HepG2 (cell line): ENCODE data around the gene BBS9. TPM values are rescaled to one million over a fixed set of nuclear protein-coding genes. Genes with fewer than 3 reads are reported as not detected.

Experiments
- ATF2 ChIP-seq: sonication (generic); formaldehyde crosslinking; IDR thresholded peaks from 2 replicates; pipeline ENCODE4 v1.4.0; 2020; ENCODE audit warnings: missing genetic modification reagents
- IRX3 ChIP-seq: sonication (generic); formaldehyde crosslinking; IDR thresholded peaks from 2 replicates; pipeline ENCODE4 v1.8.1; 2023; ENCODE audit warnings: mild to moderate bottlenecking, low read depth, missing genetic modification reagents, borderline replicate concordance
- KDM5B ChIP-seq: sonication (generic); formaldehyde crosslinking; IDR thresholded peaks from 2 replicates; pipeline ENCODE4 v1.4.0; 2020; ENCODE audit warnings: missing genetic modification reagents, mild to moderate bottlenecking, borderline replicate concordance
- MAZ ChIP-seq, 2 experiments: sonication (generic) in 1 of 2; formaldehyde crosslinking in 1 of 2; IDR thresholded peaks; 2 replicates each; pipeline versions ENCODE4 v1.5.0 to v1.6.1; 2012 to 2020; ENCODE audit warnings: low read depth in 2 of 2, mild to moderate bottlenecking in 2 of 2, borderline replicate concordance in 1 of 2, improper control_type of control experiment in 1 of 2, low read length in 1 of 2, missing genetic modification reagents in 1 of 2, moderate library complexity in 1 of 2
- PRMT3 ChIP-seq: sonication (generic); formaldehyde crosslinking; IDR thresholded peaks from 2 replicates; pipeline ENCODE4 v1.8.1; 2022; ENCODE audit warnings: low read depth, mild to moderate bottlenecking, moderate library complexity, missing genetic modification reagents, borderline replicate concordance
- TARDBP ChIP-seq: sonication (generic); formaldehyde crosslinking; IDR thresholded peaks from 2 replicates; pipeline ENCODE4 v1.8.0; 2022; ENCODE audit warnings: mild to moderate bottlenecking, missing genetic modification reagents
- ZBTB26 ChIP-seq: IDR thresholded peaks from 2 replicates; pipeline ENCODE4 v1.6.1; 2016; ENCODE audit warnings: missing compliant biosample characterization, missing genetic modification reagents, borderline replicate concordance
- ZNF652 ChIP-seq: IDR thresholded peaks from 2 replicates; pipeline ENCODE4 v1.6.1; 2016; ENCODE audit warnings: low read depth, borderline replicate concordance
- polyA plus RNA-seq, 8 experiments: library from polyadenylated mRNA; depleted of rRNA in 3 of 8; stranded (reverse) in 7 of 8; unstranded in 1 of 8; fragments of >200 nt; fragmentation: Illumina TruSeq in 4 of 8; extraction: Trizol in 4 of 8; gene quantifications; 2 replicates each; pipeline versions ENCODE4 v1.2.1 to v1.2.3, GENCODE V29; 2011 to 2016; ENCODE audit warnings: low read depth in 4 of 8, missing spikeins in 1 of 8, mixed read lengths in 1 of 8; ENCODE audit not compliant: insufficient read depth in 1 of 8
- total RNA-seq, 5 experiments: library from RNA; depleted of rRNA; stranded (reverse); fragments of >200 nt; fragmentation: Illumina TruSeq; extraction: Trizol; gene quantifications; 2 replicates each; pipeline ENCODE4 v1.2.3, GENCODE V29; 2016; ENCODE audit warnings: low read depth in 1 of 5
- TF ChIP-seq, protein P1 (sequence below): IDR thresholded peaks from 2 replicates; pipeline ENCODE4 v1.6.1; 2016; ENCODE audit warnings: missing genetic modification reagents, missing compliant biosample characterization
- TF ChIP-seq, protein P2 (sequence below), 2 experiments: fragments of 450-650 bp in 1 of 2; sonication (generic) in 1 of 2; formaldehyde crosslinking in 1 of 2; IDR thresholded peaks; 2 replicates each; pipeline versions ENCODE4 v1.6.1 to v1.8.0; 2016 to 2022; ENCODE audit warnings: antibody characterized with exemption in 1 of 2, mild to moderate bottlenecking in 1 of 2, missing genetic modification reagents in 1 of 2

The BBS9 gene
- total and polyA plus RNA-seq, 2 of the 13 experiments (the other 11 are each of a cell fraction or from before 2014, with no cell fraction given): 5.1 to 7.8 TPM

- no peak for TF ChIP-seq ATF2 (CRISPR knock-in tag)
- TF ChIP-seq, protein P1, sequence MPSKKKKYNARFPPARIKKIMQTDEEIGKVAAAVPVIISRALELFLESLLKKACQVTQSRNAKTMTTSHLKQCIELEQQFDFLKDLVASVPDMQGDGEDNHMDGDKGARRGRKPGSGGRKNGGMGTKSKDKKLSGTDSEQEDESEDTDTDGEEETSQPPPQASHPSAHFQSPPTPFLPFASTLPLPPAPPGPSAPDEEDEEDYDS: peak; percentile 51
- 0 out of 2 replicates have a peak, but pooled peaks have one; percentile 27 for TF ChIP-seq IRX3 (CRISPR knock-in tag)
- TF ChIP-seq, protein P2, sequence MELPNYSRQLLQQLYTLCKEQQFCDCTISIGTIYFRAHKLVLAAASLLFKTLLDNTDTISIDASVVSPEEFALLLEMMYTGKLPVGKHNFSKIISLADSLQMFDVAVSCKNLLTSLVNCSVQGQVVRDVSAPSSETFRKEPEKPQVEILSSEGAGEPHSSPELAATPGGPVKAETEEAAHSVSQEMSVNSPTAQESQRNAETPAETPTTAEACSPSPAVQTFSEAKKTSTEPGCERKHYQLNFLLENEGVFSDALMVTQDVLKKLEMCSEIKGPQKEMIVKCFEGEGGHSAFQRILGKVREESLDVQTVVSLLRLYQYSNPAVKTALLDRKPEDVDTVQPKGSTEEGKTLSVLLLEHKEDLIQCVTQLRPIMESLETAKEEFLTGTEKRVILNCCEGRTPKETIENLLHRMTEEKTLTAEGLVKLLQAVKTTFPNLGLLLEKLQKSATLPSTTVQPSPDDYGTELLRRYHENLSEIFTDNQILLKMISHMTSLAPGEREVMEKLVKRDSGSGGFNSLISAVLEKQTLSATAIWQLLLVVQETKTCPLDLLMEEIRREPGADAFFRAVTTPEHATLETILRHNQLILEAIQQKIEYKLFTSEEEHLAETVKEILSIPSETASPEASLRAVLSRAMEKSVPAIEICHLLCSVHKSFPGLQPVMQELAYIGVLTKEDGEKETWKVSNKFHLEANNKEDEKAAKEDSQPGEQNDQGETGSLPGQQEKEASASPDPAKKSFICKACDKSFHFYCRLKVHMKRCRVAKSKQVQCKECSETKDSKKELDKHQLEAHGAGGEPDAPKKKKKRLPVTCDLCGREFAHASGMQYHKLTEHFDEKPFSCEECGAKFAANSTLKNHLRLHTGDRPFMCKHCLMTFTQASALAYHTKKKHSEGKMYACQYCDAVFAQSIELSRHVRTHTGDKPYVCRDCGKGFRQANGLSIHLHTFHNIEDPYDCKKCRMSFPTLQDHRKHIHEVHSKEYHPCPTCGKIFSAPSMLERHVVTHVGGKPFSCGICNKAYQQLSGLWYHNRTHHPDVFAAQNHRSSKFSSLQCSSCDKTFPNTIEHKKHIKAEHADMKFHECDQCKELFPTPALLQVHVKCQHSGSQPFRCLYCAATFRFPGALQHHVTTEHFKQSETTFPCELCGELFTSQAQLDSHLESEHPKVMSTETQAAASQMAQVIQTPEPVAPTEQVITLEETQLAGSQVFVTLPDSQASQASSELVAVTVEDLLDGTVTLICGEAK (IDR thresholded peaks at IDR 0.05): no peak
- TF ChIP-seq, protein P2 (CRISPR knock-in tag; IDR thresholded peaks at IDR 0.05): peak; percentile 54; the same call in 1 of the 2 replicates
- peak; percentile 21; the same call in 1 of the 2 replicates for TF ChIP-seq TARDBP (CRISPR knock-in tag)
- peak; percentile 73 for TF ChIP-seq KDM5B
- peak; percentile 38; the same call in 1 of the 2 replicates for TF ChIP-seq PRMT3 (CRISPR knock-in tag)
- TF ChIP-seq MAZ (IDR thresholded peaks at IDR 0.05; ENCODE audit: borderline replicate concordance, low read depth, low read length): peak; percentile 61; the same call in 1 of the 2 replicates
- peak; percentile 54; the same call in 1 of the 2 replicates for TF ChIP-seq MAZ (CRISPR knock-in tag; IDR thresholded peaks at IDR 0.05; ENCODE audit: low read depth)
- 0 out of 2 replicates have a peak, but pooled peaks have one; percentile 54 for TF ChIP-seq ZBTB26 (CRISPR knock-in tag)
- TF ChIP-seq ZNF652: no peak
Measured at GRCh38 chr7:33128990-33129805, at the start of gene BBS9 (continued).
